ENCODE measurements around the gene CLIC2. TPM values are rescaled to one million over a fixed set of nuclear protein-coding genes. Genes with fewer than 3 reads are reported as not detected.

The CLIC2 gene
- total and polyA plus RNA-seq, 3 donors from 2014 or later: 3.5 to 3.9 (median 3.5) TPM

- Histone ChIP-seq H3K9me3 (no peaks in the 10 kb centered on the region), H3K4me1 (no peaks in the 10 kb centered on the region), H3K27ac (no peak overlapping the region), H3K36me3 (ENCODE audit: low read depth, missing control alignments) (no peaks in the 10 kb centered on the region), H3K27me3 (no peaks in the 10 kb centered on the region), H3K4me3 (no peak overlapping the region)
- no peak for DNase-seq
- intact Hi-C loops (cut with DNase I; ENCODE audit: low total_unique reads): no loop called here
- TF ChIP-seq, protein P1, sequence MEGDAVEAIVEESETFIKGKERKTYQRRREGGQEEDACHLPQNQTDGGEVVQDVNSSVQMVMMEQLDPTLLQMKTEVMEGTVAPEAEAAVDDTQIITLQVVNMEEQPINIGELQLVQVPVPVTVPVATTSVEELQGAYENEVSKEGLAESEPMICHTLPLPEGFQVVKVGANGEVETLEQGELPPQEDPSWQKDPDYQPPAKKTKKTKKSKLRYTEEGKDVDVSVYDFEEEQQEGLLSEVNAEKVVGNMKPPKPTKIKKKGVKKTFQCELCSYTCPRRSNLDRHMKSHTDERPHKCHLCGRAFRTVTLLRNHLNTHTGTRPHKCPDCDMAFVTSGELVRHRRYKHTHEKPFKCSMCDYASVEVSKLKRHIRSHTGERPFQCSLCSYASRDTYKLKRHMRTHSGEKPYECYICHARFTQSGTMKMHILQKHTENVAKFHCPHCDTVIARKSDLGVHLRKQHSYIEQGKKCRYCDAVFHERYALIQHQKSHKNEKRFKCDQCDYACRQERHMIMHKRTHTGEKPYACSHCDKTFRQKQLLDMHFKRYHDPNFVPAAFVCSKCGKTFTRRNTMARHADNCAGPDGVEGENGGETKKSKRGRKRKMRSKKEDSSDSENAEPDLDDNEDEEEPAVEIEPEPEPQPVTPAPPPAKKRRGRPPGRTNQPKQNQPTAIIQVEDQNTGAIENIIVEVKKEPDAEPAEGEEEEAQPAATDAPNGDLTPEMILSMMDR (IDR thresholded peaks at IDR 0.05): no peak
- TF ChIP-seq POLR2A (IDR thresholded peaks at IDR 0.05): no peak
Measured at GRCh38 chrX:155235891-155236290, 98.5 kb downstream of the CLIC2 start.

- no peaks in the 10 kb centered on the region for H3K36me3 ChIP-seq (ENCODE audit: low read depth, missing control alignments)
- no peak for DNase-seq
- H3K4me1 ChIP-seq: no peaks in the 10 kb centered on the region
- no peak overlapping the region for H3K4me3 ChIP-seq
- intact Hi-C loops (cut with DNase I; ENCODE audit: low total_unique reads): no loop called here
- no peaks in the 10 kb centered on the region for H3K27me3 ChIP-seq
- TF ChIP-seq POLR2A (IDR thresholded peaks at IDR 0.05): no peak
- TF ChIP-seq, protein P1 (IDR thresholded peaks at IDR 0.05): no peak
- H3K27ac ChIP-seq: no peak overlapping the region
- no peaks in the 10 kb centered on the region for H3K9me3 ChIP-seq
Measured at GRCh38 chrX:155231163-155231562, 103.3 kb downstream of the CLIC2 start.

Small RNA genes lying within 50 kb of the gene (microRNA-seq; reads per million reads assigned to microRNA genes)
- gene MIR1184-2 (ENCODE audit: borderline number of aligned reads in 2 of 2, borderline replicate concordance in 1 of 2): 0 reads per million in 2 donors

Small RNA genes lying within 50 kb of the gene (small RNA-seq; reads per million reads assigned to genes)
- 0 reads per million in 2 donors for gene AC234781.4
- gene MIR1184-2: 0 reads per million in 2 donors

Other genes with a start within 250 kb of the CLIC2 start
- 10 to 100 TPM; 14.8 to 20.9 TPM for gene VBP1, start 118.2 kb downstream of the CLIC2 start, total RNA-seq
- 26.5 TPM for gene VBP1, start 118.2 kb downstream of the CLIC2 start, polyA plus RNA-seq (ENCODE audit: insufficient read depth, low read depth, low replicate concordance)
- 1 to 10 TPM; 2.5 to 3.4 TPM for gene RAB39B, start 70.1 kb downstream of the CLIC2 start, total RNA-seq
- 1.8 TPM for gene RAB39B, start 70.1 kb downstream of the CLIC2 start, polyA plus RNA-seq (ENCODE audit: insufficient read depth, low read depth, low replicate concordance)
- not detected for gene F8A2, start 47.5 kb upstream of the CLIC2 start, total RNA-seq
- gene F8A2, start 47.5 kb upstream of the CLIC2 start, polyA plus RNA-seq (ENCODE audit: insufficient read depth, low read depth, low replicate concordance): not detected
- 10 to 100 TPM; 20.8 to 28.6 TPM for gene F8A3, start 124.0 kb upstream of the CLIC2 start, total RNA-seq
- 6.1 TPM for gene F8A3, start 124.0 kb upstream of the CLIC2 start, polyA plus RNA-seq (ENCODE audit: insufficient read depth, low read depth, low replicate concordance)

Data from testis (tissue), 3 donors.